ENCODE data around the gene PIK3R1. TPM values are rescaled to one million over a fixed set of nuclear protein-coding genes. Genes with fewer than 3 reads are reported as not detected.

PIK3R1 gene
- total and polyA plus RNA-seq, 10 of the 15 experiments (the other 5 are each of a cell fraction or from before 2014, with no cell fraction given) = 7.8 to 38.4 (median 15.7) TPM

DNA sequence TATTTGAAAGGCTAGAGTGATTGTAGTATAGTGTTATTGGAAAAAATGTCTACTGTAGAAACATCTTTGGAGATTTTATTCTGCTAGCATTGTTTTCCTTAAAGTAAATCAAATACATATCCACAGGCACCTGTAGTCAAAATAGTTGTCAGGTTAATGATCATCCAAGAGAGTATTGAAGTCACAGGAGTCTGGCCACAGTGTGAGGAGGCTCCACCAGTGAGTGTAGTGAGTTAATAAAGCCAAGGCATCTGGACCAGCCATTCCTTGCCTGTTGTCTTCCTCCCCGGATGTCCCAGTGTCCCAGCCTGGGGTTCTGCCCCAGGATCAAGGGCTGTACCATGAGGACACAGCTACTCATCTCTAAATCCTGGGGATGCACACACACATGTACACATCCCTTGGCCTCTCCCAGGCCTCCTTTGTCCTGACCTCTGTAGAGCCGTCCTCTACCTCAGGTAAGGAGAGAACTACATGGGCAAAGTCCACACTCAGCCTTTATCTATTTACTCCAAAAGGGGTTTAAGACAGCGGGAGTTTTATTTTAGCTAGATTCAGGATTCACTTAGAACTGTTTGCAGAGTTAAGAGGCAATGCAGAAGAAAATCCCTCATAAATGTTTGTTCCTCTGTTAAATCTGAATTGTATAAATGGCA is 3.7 kb downstream of the PIK3R1 start (continued):
- no peak for TF ChIP-seq ZBTB4 (CRISPR knock-in tag; IDR thresholded peaks at IDR 0.05)
- TF ChIP-seq BCL11A (IDR thresholded peaks at IDR 0.05; ENCODE audit: low read depth, low read length) = no peak
- no peak for TF ChIP-seq SMARCA5 (IDR thresholded peaks at IDR 0.05)

- H3K79me2 ChIP-seq (ENCODE audit: control insufficient read depth, insufficient read depth, low read length) = peaks cover 85% of the 10 kb centered on the region
- no peak overlapping the region for H3K27ac ChIP-seq (ENCODE audit: control insufficient read depth, insufficient read depth)
- H3K4me2 ChIP-seq (ENCODE audit: control insufficient read depth, insufficient read depth) = no peak overlapping the region
- peaks cover 2% of the 10 kb centered on the region; the same call in 2 of the 3 replicates for H3K9me3 ChIP-seq (replicated peaks; ENCODE audit: control insufficient read depth, insufficient read depth, low read length)
- H3K9ac ChIP-seq (ENCODE audit: control insufficient read depth, insufficient read depth, low read length) = no peak overlapping the region
- ATAC-seq = no peak
- no peak for TF ChIP-seq SUPT20H (IDR thresholded peaks at IDR 0.05; ENCODE audit: borderline replicate concordance, control insufficient read depth, low read depth, low read length)
- TF ChIP-seq, protein P1, sequence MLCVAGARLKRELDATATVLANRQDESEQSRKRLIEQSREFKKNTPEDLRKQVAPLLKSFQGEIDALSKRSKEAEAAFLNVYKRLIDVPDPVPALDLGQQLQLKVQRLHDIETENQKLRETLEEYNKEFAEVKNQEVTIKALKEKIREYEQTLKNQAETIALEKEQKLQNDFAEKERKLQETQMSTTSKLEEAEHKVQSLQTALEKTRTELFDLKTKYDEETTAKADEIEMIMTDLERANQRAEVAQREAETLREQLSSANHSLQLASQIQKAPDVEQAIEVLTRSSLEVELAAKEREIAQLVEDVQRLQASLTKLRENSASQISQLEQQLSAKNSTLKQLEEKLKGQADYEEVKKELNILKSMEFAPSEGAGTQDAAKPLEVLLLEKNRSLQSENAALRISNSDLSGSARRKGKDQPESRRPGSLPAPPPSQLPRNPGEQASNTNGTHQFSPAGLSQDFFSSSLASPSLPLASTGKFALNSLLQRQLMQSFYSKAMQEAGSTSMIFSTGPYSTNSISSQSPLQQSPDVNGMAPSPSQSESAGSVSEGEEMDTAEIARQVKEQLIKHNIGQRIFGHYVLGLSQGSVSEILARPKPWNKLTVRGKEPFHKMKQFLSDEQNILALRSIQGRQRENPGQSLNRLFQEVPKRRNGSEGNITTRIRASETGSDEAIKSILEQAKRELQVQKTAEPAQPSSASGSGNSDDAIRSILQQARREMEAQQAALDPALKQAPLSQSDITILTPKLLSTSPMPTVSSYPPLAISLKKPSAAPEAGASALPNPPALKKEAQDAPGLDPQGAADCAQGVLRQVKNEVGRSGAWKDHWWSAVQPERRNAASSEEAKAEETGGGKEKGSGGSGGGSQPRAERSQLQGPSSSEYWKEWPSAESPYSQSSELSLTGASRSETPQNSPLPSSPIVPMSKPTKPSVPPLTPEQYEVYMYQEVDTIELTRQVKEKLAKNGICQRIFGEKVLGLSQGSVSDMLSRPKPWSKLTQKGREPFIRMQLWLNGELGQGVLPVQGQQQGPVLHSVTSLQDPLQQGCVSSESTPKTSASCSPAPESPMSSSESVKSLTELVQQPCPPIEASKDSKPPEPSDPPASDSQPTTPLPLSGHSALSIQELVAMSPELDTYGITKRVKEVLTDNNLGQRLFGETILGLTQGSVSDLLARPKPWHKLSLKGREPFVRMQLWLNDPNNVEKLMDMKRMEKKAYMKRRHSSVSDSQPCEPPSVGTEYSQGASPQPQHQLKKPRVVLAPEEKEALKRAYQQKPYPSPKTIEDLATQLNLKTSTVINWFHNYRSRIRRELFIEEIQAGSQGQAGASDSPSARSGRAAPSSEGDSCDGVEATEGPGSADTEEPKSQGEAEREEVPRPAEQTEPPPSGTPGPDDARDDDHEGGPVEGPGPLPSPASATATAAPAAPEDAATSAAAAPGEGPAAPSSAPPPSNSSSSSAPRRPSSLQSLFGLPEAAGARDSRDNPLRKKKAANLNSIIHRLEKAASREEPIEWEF (IDR thresholded peaks at IDR 0.05; ENCODE audit: insufficient replicate concordance, low read depth, low read length) = no peak
- no peak for TF ChIP-seq IRF4 (IDR thresholded peaks at IDR 0.05; ENCODE audit: low read depth, low read length)
- TF ChIP-seq, protein P2, sequence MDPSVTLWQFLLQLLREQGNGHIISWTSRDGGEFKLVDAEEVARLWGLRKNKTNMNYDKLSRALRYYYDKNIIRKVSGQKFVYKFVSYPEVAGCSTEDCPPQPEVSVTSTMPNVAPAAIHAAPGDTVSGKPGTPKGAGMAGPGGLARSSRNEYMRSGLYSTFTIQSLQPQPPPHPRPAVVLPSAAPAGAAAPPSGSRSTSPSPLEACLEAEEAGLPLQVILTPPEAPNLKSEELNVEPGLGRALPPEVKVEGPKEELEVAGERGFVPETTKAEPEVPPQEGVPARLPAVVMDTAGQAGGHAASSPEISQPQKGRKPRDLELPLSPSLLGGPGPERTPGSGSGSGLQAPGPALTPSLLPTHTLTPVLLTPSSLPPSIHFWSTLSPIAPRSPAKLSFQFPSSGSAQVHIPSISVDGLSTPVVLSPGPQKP (IDR thresholded peaks at IDR 0.05; ENCODE audit: low read depth, low read length) = no peak
- TF ChIP-seq FOXM1 (IDR thresholded peaks at IDR 0.05; ENCODE audit: low read depth, low read length) = no peak
- no peak for TF ChIP-seq YBX1 (IDR thresholded peaks at IDR 0.05)
- no peak for TF ChIP-seq MTA2 (IDR thresholded peaks at IDR 0.05; ENCODE audit: low read depth)
- TF ChIP-seq DPF2 (IDR thresholded peaks at IDR 0.05) = no peak
- TF ChIP-seq TCF12 (IDR thresholded peaks at IDR 0.05; ENCODE audit: low read depth, low read length) = no peak
- no peak for TF ChIP-seq SMAD5 (IDR thresholded peaks at IDR 0.05; ENCODE audit: low read depth)
- no peak for TF ChIP-seq NFYA (IDR thresholded peaks at IDR 0.05; ENCODE audit: borderline replicate concordance, low read depth, low read length)
- intact Hi-C loops (cut with micrococcal nuclease; ENCODE audit: unreplicated experiment) = no loop called here
- H3K27me3 ChIP-seq (replicated peaks in 1 of 2; ENCODE audit: control insufficient read depth in 2 of 2, insufficient read depth in 2 of 2, low read length in 1 of 2) = no peaks in the 10 kb centered on the region
- RAD21 ChIA-PET (ENCODE audit: unreplicated experiment) = interaction anchor here (0.9 kb wide), 2 partner anchors 10 to 20 kb away, joined by 3 read pairs; no protein-coding TSS in a partner anchor
- SMC1A ChIA-PET (ENCODE audit: uncharacterized antibody, unreplicated experiment) = interaction anchor here (0.5 to 5.1 kb wide), 6 partner anchors 9 to 1277 kb away, joined by 3 to 39 read pairs (median 4); no protein-coding TSS in a partner anchor
- H4K20me1 ChIP-seq (ENCODE audit: control insufficient read depth, insufficient read depth) = peaks cover 6% of the 10 kb centered on the region
- H3K4me3 ChIP-seq = no peak overlapping the region
- no TSS peak for BruUV-seq (replicated peaks)
- 88% methylated on average over 7 of the region's 7 CpGs for WGBS (ENCODE audit: insufficient coverage, insufficient replicate concordance, low lambda C conversion rate, missing lambda C conversion rate)
- CTCF ChIA-PET = interaction anchor here (0.9 to 1.6 kb wide), 2 partner anchors 50 to 52 kb away, joined by 4 to 5 read pairs; no protein-coding TSS in a partner anchor
- in situ Hi-C loops (cut with MboI) = no loop called here
- no peaks in the 10 kb centered on the region for H3K4me1 ChIP-seq (ENCODE audit: control insufficient read depth, insufficient read depth, low read length)
- no peak overlapping the region for H2AFZ ChIP-seq (ENCODE audit: control insufficient read depth, low read depth, low read length)
- no peak for FAIRE-seq
- no peaks in the 10 kb centered on the region for H3K36me3 ChIP-seq (ENCODE audit: control insufficient read depth in 2 of 2, insufficient read depth in 2 of 2, low read length in 1 of 2)
- no peak for DNase-seq (ENCODE audit: low read depth, low spot score)
- POLR2A ChIA-PET = no interaction called here
These were observed 4.7 kb downstream of the PIK3R1 start for GRCh38 chr5:68220260-68220659.

All from GM12878 (cell line).